HCT116 (cell line): ENCODE results near the gene SMIM24. TPM values are rescaled to one million over a fixed set of nuclear protein-coding genes. Genes with fewer than 3 reads are reported as not detected.
A peak's percentile ranks its signal among the peaks of the same experiment; 100 is the strongest.

Experiments used
- ATAC-seq: fragments of 200-7000 bp; cut with Tn5 transposase; 2 replicates; pipeline ENCODE4 v1.9.1; 2020; ENCODE audit warnings: mild to moderate bottlenecking, moderate library complexity
- BruUV-seq: library from RNA; stranded (reverse); fragments of 400-500 nt; replicated peaks from 2 replicates; lab custom pipeline; 2021; lab: Mats Ljungman, UMichigan
- CTCF ChIA-PET: fragments of 300-600 bp; sonication (Branson Sonifier 250); formaldehyde crosslinking; loops from one replicate; lab custom pipeline; 2021; ENCODE audit warnings: antibody characterized with exemption; lab: Charles Lee
- POLR2A ChIA-PET: fragments of 300-600, 350-600 bp; sonication (Branson Sonifier 250); formaldehyde crosslinking; loops from one replicate; lab custom pipeline; 2021; ENCODE audit warnings: antibody characterized with exemption; lab: Charles Lee
- RAD21 ChIA-PET, 2 experiments: fragments of 300-600 bp; sonication (Branson Sonifier 250); formaldehyde crosslinking; loops; one replicate each; lab custom pipeline; 2023; ENCODE audit warnings: low total read pairs in 2 of 2; ENCODE audit not compliant: uncharacterized antibody in 2 of 2, unreplicated experiment in 2 of 2, low non-redundant PET in 1 of 2; lab: Charles Lee
- DNase-seq: peaks from one replicate; pipeline ENCODE4 v3.0.0-alpha.2; 2010; ENCODE audit warnings: low read depth, low spot score
- H2AFZ ChIP-seq: fragments of 200-600 bp; shearing (Covaris generic), sonication (generic); 2 replicates; pipeline ENCODE4 v1.6.1; 2017; ENCODE audit warnings: low read depth, mixed run types, mixed read lengths, antibody characterized with exemption, low read length; ENCODE audit not compliant: poor library complexity, severe bottlenecking
- H3K27ac ChIP-seq: 2 replicates; pipeline ENCODE4 v1.5.1; 2012; ENCODE audit warnings: low read depth, low read length
- H3K27me3 ChIP-seq: fragments of 200-600 bp; sonication (generic); 2 replicates; pipeline ENCODE4 v1.6.1; 2016; ENCODE audit warnings: mixed run types, low read length, mixed read lengths; ENCODE audit not compliant: insufficient read depth
- H3K36me3 ChIP-seq, 2 experiments: fragments of 200-500 bp in 1 of 2; fragments of 200-600 bp in 1 of 2; sonication (Bioruptor generic) in 1 of 2; sonication (generic) in 1 of 2; 2 replicates each; pipeline versions ENCODE4 v1.5.1 to v1.6.1; 2014 to 2016; ENCODE audit warnings: low read length in 2 of 2, inconsistent platforms in 1 of 2, mixed read lengths in 1 of 2, mixed run types in 1 of 2; ENCODE audit not compliant: insufficient read depth in 2 of 2, control insufficient read depth in 1 of 2
- H3K4me1 ChIP-seq, 2 experiments: fragments of 200-600 bp in 1 of 2; sonication (generic) in 1 of 2; 2 replicates each; pipeline versions ENCODE4 v1.5.1 to v1.6.1; 2012 to 2017; ENCODE audit warnings: low read length in 2 of 2, inconsistent platforms in 1 of 2, mild to moderate bottlenecking in 1 of 2, mixed read lengths in 1 of 2, mixed run types in 1 of 2, moderate library complexity in 1 of 2; ENCODE audit not compliant: insufficient read depth in 2 of 2, control insufficient read depth in 1 of 2
- H3K4me2 ChIP-seq: fragments of 200-600 bp; sonication (generic); 2 replicates; pipeline ENCODE4 v1.6.1; 2017; ENCODE audit warnings: mixed run types, low read length, mixed read lengths
- H3K4me3 ChIP-seq, 2 experiments: fragments of 200-600 bp in 1 of 2; sonication (generic) in 1 of 2; replicated peaks in 1 of 2; 2 replicates each; pipeline ENCODE4 v1.5.1; 2011 to 2016; ENCODE audit warnings: low read length in 2 of 2, control low read depth in 1 of 2, low read depth in 1 of 2, mild to moderate bottlenecking in 1 of 2, mixed read lengths in 1 of 2, mixed run types in 1 of 2
- H3K79me2 ChIP-seq: fragments of 200-600 bp; sonication (generic); 2 replicates; pipeline ENCODE4 v1.6.1; 2017; ENCODE audit warnings: mild to moderate bottlenecking, mixed run types, low read length, moderate library complexity, mixed read lengths; ENCODE audit not compliant: insufficient read depth
- H3K9ac ChIP-seq: fragments of 200-600 bp; sonication (generic); 2 replicates; pipeline ENCODE4 v1.6.1; 2016; ENCODE audit warnings: low read length, mixed read lengths
- H3K9me2 ChIP-seq: fragments of 200-600 bp; sonication (generic), shearing (Covaris generic); 2 replicates; pipeline ENCODE4 v1.6.1; 2017; ENCODE audit warnings: mixed run types, mild to moderate bottlenecking, moderate library complexity; ENCODE audit not compliant: insufficient read depth
- H3K9me3 ChIP-seq, 2 experiments: fragments of 200-500 bp in 1 of 2; fragments of 200-600 bp in 1 of 2; sonication (Bioruptor generic) in 1 of 2; sonication (generic) in 1 of 2; 2 replicates each; pipeline ENCODE4 v1.6.1; 2014 to 2017; ENCODE audit warnings: low read length in 2 of 2, mixed read lengths in 2 of 2, inconsistent platforms in 1 of 2, low read depth in 1 of 2, mild to moderate bottlenecking in 1 of 2, mixed run types in 1 of 2, moderate library complexity in 1 of 2; ENCODE audit not compliant: control insufficient read depth in 1 of 2, insufficient read depth in 1 of 2
- H4K20me1 ChIP-seq: fragments of 200-600 bp; sonication (generic), shearing (Covaris generic); 2 replicates; pipeline ENCODE4 v1.6.1; 2017; ENCODE audit warnings: mixed run types, mild to moderate bottlenecking, moderate library complexity; ENCODE audit not compliant: insufficient read depth
- CBX3 ChIP-seq: IDR thresholded peaks from 2 replicates; pipeline ENCODE4 v1.6.1; 2012; ENCODE audit warnings: low read depth
- CEBPB ChIP-seq: IDR thresholded peaks from 2 replicates; pipeline ENCODE4 v1.6.1; 2012; ENCODE audit warnings: low read depth
- ELF1 ChIP-seq: IDR thresholded peaks from 2 replicates; pipeline ENCODE4 v1.6.1; 2012; ENCODE audit warnings: low read depth, borderline replicate concordance
- EZH2 ChIP-seq: fragments of 200-600 bp; sonication (generic); IDR thresholded peaks from 2 replicates; pipeline ENCODE4 v1.6.1; 2017; ENCODE audit warnings: antibody characterized with exemption, mixed run types
- EZH2phosphoT487 ChIP-seq: fragments of 200-600 bp; IDR thresholded peaks from 2 replicates; pipeline ENCODE4 v1.6.1; 2018; ENCODE audit warnings: antibody characterized with exemption, borderline replicate concordance
- FOSL1 ChIP-seq: IDR thresholded peaks from 2 replicates; pipeline ENCODE4 v1.6.1; 2012; ENCODE audit warnings: low read depth
- JUND ChIP-seq: IDR thresholded peaks from 2 replicates; pipeline ENCODE4 v1.6.1; 2012
- POLR2A ChIP-seq: IDR thresholded peaks from 2 replicates; pipeline ENCODE4 v1.7.0; 2011; ENCODE audit warnings: borderline replicate concordance; ENCODE audit not compliant: insufficient read depth, insufficient read length; ENCODE audit errors: extremely low read depth
- POLR2AphosphoS5 ChIP-seq: IDR thresholded peaks from 2 replicates; pipeline ENCODE4 v1.6.1; 2011; ENCODE audit warnings: mild to moderate bottlenecking, low read depth, low read length, moderate library complexity
- SIN3A ChIP-seq: IDR thresholded peaks from 2 replicates; pipeline ENCODE4 v1.6.1; 2012; ENCODE audit warnings: low read depth
- SRF ChIP-seq: IDR thresholded peaks from 2 replicates; pipeline ENCODE4 v1.6.1; 2012; ENCODE audit warnings: low read depth
- TCF7L2 ChIP-seq: IDR thresholded peaks from 2 replicates; pipeline ENCODE4 v1.7.0; 2011; ENCODE audit warnings: borderline replicate concordance, inconsistent platforms; ENCODE audit not compliant: insufficient read depth, insufficient read length; ENCODE audit errors: extremely low read depth
- YY1 ChIP-seq: IDR thresholded peaks from 2 replicates; pipeline ENCODE4 v1.6.1; 2011; ENCODE audit warnings: low read length, low read depth, moderate library complexity, mild to moderate bottlenecking; ENCODE audit not compliant: insufficient replicate concordance; ENCODE audit errors: extremely low read depth
- ZFX ChIP-seq: fragments of 450-650 bp; IDR thresholded peaks from 2 replicates; pipeline ENCODE4 v1.6.1; 2017
- ZNF274 ChIP-seq: fragments of 200-500 bp; sonication (Bioruptor generic); IDR thresholded peaks from 2 replicates; pipeline ENCODE4 v1.6.1; 2014; ENCODE audit warnings: mild to moderate bottlenecking, low read depth, low read length, inconsistent platforms
- intact Hi-C: fragments of 100-400 bp; cut with micrococcal nuclease; formaldehyde crosslinking; loops from 2 replicates; pipeline ENCODE4 v1.10.0; 2022
- total RNA-seq: library from RNA; stranded (reverse); gene quantifications from one replicate; pipeline ENCODE4 v1.2.1, GENCODE V29; 2021; ENCODE audit not compliant: unreplicated experiment
- TF ChIP-seq, protein P1 (sequence below): IDR thresholded peaks from 2 replicates; pipeline ENCODE4 v1.6.1; 2012
- TF ChIP-seq, protein P2 (sequence below): IDR thresholded peaks from 2 replicates; pipeline ENCODE4 v1.6.1; 2012; ENCODE audit warnings: low read depth
- TF ChIP-seq, protein P3 (sequence below), 3 experiments: fragments of 200-600 bp in 1 of 3; sonication (generic) in 1 of 3; IDR thresholded peaks in 2 of 3; conservative IDR thresholded peaks in 1 of 3; 2 replicates each; pipeline ENCODE4 v1.5.1; 2012 to 2017; ENCODE audit warnings: low read depth in 2 of 3, low read length in 2 of 3, antibody characterized with exemption in 1 of 3, borderline replicate concordance in 1 of 3, control low read depth in 1 of 3, mild to moderate bottlenecking in 1 of 3, mixed read lengths in 1 of 3, mixed run types in 1 of 3, moderate library complexity in 1 of 3; ENCODE audit not compliant: insufficient read depth in 1 of 3
- TF ChIP-seq, protein P4 (sequence below): IDR thresholded peaks from 2 replicates; pipeline ENCODE4 v1.6.1; 2011; ENCODE audit warnings: mild to moderate bottlenecking, low read length, moderate library complexity; ENCODE audit not compliant: insufficient replicate concordance; ENCODE audit errors: extremely low read depth
- TF ChIP-seq, protein P5 (sequence below): IDR thresholded peaks from 2 replicates; pipeline ENCODE4 v1.6.1; 2012

Gene SMIM24
- total RNA-seq, 1 experiment from 2014 or later = not detected

DNA sequence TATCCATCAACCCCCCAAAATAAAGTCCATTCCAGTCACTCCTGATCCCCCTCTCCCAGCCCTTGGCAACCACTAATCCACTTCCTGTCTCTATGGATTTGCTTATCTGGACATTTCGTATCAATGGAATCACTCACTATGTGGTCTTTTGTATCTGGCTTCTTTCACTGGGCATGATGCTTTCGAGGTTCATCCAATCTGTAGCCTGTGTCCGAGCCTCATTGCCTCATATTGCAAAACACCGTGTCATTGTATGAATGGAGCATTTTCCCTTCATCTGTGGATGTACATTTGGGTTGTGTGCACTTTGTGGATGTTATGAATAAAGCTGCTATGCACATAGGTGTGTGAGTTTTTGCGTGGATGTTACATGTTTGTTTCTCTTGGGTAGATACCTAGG is 24.4 kb upstream of the SMIM24 start:
- Histone ChIP-seq H3K36me3 (no peaks in the 10 kb centered on the region), H3K9me2 (no peaks in the 10 kb centered on the region), H3K4me3 (peak overlapping the region; percentile 56 to 83), H3K27ac (peak overlapping the region; percentile 93), H3K27me3 (no peaks in the 10 kb centered on the region), H3K4me2 (peak overlapping the region; percentile 99)
- RAD21 ChIA-PET = no interaction called here
- intact Hi-C loops = no loop called here
- DNase-seq (no peak), ATAC-seq (no peak)
- CTCF ChIA-PET = no interaction called here
- BruUV-seq = no TSS peak
- TF ChIP-seq, protein P1, sequence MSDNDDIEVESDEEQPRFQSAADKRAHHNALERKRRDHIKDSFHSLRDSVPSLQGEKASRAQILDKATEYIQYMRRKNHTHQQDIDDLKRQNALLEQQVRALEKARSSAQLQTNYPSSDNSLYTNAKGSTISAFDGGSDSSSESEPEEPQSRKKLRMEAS = no peak
- TF ChIP-seq SRF (no peak), CEBPB (no peak), EZH2phosphoT487 (no peak), CBX3 (no peak), POLR2A (no peak), POLR2AphosphoS5 (no peak), JUND (no peak), TCF7L2 (no peak), EZH2 (no peak), FOSL1 (no peak), ZNF274 (no peak), YY1 (no peak), SIN3A (no peak), ELF1 (no peak), ZFX (no peak)
- TF ChIP-seq, protein P2, sequence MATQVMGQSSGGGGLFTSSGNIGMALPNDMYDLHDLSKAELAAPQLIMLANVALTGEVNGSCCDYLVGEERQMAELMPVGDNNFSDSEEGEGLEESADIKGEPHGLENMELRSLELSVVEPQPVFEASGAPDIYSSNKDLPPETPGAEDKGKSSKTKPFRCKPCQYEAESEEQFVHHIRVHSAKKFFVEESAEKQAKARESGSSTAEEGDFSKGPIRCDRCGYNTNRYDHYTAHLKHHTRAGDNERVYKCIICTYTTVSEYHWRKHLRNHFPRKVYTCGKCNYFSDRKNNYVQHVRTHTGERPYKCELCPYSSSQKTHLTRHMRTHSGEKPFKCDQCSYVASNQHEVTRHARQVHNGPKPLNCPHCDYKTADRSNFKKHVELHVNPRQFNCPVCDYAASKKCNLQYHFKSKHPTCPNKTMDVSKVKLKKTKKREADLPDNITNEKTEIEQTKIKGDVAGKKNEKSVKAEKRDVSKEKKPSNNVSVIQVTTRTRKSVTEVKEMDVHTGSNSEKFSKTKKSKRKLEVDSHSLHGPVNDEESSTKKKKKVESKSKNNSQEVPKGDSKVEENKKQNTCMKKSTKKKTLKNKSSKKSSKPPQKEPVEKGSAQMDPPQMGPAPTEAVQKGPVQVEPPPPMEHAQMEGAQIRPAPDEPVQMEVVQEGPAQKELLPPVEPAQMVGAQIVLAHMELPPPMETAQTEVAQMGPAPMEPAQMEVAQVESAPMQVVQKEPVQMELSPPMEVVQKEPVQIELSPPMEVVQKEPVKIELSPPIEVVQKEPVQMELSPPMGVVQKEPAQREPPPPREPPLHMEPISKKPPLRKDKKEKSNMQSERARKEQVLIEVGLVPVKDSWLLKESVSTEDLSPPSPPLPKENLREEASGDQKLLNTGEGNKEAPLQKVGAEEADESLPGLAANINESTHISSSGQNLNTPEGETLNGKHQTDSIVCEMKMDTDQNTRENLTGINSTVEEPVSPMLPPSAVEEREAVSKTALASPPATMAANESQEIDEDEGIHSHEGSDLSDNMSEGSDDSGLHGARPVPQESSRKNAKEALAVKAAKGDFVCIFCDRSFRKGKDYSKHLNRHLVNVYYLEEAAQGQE = no peak
- TF ChIP-seq, protein P3, sequence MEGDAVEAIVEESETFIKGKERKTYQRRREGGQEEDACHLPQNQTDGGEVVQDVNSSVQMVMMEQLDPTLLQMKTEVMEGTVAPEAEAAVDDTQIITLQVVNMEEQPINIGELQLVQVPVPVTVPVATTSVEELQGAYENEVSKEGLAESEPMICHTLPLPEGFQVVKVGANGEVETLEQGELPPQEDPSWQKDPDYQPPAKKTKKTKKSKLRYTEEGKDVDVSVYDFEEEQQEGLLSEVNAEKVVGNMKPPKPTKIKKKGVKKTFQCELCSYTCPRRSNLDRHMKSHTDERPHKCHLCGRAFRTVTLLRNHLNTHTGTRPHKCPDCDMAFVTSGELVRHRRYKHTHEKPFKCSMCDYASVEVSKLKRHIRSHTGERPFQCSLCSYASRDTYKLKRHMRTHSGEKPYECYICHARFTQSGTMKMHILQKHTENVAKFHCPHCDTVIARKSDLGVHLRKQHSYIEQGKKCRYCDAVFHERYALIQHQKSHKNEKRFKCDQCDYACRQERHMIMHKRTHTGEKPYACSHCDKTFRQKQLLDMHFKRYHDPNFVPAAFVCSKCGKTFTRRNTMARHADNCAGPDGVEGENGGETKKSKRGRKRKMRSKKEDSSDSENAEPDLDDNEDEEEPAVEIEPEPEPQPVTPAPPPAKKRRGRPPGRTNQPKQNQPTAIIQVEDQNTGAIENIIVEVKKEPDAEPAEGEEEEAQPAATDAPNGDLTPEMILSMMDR (IDR thresholded peaks at IDR 0.05 in 2 of 3, conservative IDR thresholded peaks at IDR 0.05 in 1 of 3; ENCODE audit: borderline replicate concordance in 1 of 3, insufficient read depth in 1 of 3, low read depth in 2 of 3, low read length in 2 of 3) = no peak
- TF ChIP-seq, protein P4, sequence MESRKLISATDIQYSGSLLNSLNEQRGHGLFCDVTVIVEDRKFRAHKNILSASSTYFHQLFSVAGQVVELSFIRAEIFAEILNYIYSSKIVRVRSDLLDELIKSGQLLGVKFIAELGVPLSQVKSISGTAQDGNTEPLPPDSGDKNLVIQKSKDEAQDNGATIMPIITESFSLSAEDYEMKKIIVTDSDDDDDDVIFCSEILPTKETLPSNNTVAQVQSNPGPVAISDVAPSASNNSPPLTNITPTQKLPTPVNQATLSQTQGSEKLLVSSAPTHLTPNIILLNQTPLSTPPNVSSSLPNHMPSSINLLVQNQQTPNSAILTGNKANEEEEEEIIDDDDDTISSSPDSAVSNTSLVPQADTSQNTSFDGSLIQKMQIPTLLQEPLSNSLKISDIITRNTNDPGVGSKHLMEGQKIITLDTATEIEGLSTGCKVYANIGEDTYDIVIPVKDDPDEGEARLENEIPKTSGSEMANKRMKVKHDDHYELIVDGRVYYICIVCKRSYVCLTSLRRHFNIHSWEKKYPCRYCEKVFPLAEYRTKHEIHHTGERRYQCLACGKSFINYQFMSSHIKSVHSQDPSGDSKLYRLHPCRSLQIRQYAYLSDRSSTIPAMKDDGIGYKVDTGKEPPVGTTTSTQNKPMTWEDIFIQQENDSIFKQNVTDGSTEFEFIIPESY = no peak
- TF ChIP-seq, protein P5, sequence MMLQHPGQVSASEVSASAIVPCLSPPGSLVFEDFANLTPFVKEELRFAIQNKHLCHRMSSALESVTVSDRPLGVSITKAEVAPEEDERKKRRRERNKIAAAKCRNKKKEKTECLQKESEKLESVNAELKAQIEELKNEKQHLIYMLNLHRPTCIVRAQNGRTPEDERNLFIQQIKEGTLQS = no peak
- TF ChIP-seq, all 23 proteins: peak for 0
- H4K20me1 ChIP-seq = no peaks in the 10 kb centered on the region
- peaks cover 42% of the 10 kb centered on the region for H3K79me2 ChIP-seq
- H3K9me3 ChIP-seq = no peaks in the 10 kb centered on the region
- POLR2A ChIA-PET = no interaction called here
- H2AFZ ChIP-seq = no peak overlapping the region
- peaks cover 26 to 45% of the 10 kb centered on the region in 2 experiments for H3K4me1 ChIP-seq
- H3K9ac ChIP-seq = peak overlapping the region; percentile 94
